Stimulated activated CD4-positive, alpha-beta T cell treated with anti-CD3 and anti-CD28 coated beads, Interleukin-4, amount 100 ng/mL, for 1 hour (primary cell): ENCODE results near the gene GYG2.
"Not testable (repeated sequence)": the region's sequence is repeated elsewhere in the genome, so short reads cannot be mapped to it uniquely, and the experiment has no call there.

Source experiments
- DNase-seq: peaks from one replicate; pipeline ENCODE4 v3.0.0-alpha.2; 2020

The GYG2 gene

DNA sequence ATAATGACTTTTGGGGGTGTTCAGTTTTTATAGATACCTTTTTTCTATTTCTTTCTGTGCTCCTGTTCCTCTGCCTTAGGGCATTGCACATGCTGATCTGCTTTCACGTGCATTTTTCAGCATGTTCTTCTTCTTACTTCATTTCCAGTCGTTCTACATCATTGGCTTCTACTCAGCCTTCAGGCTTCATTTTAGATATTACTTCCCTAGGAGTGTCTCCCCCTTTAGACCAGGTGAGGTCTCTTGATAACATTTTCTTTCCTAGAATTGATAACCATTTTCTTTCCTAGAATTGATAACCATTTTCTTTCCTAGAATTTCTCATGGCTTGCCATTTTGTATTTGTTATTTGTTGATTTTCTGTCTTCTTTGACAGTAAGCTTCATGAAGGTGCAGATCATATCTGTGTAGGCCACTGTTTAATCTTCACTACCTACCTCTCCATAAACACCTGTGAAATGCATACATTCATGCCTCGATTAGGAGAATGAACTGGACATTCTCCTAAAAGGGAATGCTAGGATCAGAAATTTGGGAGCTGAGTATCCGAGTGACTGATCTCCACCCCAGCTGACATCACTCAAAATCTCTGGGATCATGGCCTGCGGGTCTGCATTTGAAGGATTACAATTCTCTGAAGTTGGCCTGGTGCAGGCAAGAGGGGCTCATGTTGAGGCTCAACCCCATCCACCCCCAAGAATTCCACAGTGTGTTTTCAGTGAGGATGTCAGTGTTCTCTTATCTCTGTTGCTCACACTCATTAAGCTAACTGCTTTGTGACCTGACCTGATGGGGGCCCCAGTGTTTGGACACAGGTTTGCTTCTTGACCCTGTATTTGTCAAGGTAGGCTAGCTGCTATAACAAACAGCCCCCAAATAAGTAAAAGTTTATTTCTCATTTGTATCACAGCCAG is 45.7 kb downstream of the GYG2 start:
- DNase-seq, result no peak

DNA sequence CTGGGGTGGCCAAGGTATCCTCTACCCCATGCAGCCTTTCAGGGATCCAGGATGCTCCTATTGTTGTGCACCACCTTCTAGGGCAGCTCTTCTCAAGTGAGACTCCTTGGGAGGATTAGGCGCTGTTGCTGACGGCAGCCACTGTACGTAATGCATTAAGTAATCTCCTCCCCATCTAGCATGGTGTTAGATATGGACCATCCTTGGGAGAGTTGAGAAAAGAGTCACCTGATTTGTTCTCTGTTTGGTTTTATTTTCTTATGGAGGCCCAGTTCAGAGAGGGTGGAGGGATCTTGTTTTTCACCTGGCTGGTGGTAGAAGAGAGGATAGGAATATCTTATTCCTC is 46.4 kb downstream of the GYG2 start:
- DNase-seq, result no peak

DNA sequence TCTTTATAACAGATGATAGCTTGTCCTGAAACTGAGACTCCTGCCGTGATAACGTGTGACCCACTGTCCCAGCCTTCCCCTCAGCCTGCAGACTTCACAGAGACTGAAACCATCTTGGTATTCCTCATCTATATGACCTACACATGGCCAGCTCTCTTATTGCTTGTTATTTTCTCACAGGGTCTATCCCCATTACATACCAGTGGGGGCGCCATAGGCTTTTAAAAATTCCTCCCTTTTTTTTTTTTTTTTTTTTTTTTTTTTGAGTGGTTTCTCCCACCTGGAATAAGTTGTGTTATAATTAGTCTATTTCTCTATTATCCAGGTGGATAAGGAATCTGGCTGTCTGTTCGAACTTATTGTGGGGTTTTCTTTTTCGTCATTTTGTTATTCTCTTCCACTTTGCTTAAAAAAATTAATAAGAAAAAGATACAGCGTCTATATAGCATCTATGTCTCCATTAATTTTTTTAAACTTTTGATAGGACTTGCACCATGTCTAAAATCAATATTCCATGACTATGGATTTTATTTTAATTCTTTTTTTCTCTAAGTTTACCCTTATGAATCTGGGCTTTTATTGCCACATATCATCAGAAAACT is 47.2 kb downstream of the GYG2 start:
- no peak for DNase-seq

DNA sequence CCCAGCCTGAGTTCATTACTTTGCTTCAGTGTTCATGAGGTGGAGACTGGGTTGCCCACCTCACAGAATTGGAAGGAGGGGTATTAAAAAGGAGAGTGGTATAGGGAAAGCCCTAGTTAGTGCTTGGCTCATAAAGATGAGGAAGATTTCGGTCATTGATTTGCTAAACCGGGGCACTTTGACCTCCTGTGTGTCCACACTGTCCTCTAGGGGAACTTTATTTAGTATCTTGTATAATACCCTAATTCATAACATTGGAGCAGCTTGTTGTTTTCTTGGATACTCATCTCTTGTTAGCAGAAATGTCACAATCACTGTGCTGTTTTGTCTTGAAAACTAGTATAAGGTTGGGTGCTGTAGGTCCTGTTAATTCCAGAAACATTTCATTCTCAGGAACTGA is 49.8 kb downstream of the GYG2 start:
- DNase-seq, result no peak

DNA sequence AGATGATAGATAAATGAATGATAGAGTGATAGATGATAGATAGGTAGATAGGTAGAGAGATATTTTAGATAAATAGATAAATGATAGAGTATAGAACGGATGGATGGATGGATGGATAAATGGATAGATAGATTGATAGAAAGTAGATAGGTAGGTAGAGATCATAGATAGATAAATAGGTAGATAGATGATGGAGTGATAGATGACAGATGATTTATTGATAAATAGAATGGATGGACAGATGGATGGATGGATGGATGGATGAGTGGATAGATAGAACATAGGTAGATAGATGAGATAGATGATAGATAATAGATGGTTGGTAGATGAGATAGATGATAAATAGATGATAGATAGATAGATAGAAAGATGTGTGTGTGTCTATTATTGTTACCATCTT is 50.9 kb downstream of the GYG2 start:
- DNase-seq, result no peak

DNA sequence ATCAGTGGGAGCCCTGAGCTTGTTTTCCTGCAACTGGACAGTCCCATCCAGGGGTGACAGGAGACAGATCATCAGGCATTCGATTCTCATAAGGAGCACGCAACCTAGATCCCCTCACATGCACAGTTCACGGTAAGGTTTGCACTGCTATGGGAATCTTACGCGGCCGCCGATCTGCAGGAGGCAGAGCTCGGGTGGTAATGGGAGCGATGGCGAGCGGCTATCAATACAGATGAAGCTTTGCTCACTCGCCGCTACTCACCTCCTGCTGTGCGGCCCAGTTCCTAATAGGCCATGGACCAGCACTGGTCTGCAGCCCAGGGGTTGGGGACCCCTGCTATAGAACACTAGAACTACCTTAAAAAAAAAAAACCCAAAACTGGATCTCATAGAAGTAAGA is 55.0 kb downstream of the GYG2 start:
- DNase-seq, result no peak

DNA sequence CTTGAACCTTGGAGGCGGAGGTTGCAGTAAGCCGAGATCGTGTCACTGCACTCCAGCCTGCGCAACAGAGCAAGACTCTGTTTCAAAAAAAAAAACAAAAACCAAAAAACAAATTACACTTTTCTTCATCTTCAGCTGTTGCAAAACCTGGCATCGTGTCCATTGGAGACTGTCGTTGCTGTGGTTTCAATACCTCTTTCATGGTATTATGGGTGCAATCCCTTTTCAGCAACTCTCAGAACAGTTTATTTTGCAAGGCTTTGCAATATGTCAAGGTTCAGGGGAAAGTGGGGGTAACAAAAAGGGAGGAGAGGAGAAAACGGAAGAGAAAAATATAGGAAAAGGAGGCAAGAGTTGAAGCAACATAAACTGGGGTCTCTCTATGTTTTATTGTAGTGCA is 59.6 kb downstream of the GYG2 start:
- DNase-seq, result no peak

DNA sequence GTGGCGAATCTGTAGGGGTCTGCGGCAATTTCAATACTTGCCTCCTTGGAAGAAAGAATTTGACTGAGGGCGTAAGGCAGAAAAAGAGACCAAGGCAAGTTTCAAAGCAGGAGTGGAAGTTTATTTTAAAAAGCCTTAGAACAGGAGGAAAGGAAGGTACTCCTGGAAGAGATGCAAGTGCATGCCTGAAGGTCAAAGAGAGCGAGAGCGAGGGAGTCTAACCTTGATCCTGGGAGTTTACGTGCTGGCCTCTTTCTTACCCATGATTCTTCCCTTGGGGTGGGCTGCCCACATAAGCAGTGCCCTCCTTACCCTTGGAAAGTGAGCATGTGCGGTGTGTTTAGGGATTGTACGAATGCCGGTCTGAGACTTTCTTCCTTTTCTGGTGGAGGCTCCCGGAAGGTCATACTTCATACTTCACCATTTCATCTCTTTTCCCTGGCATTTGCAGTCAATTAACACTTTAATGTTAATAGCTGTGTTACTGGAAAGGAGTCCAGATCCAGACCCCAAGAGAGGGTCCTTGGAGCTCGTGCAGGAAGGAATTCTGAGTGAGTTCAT is 60.4 kb downstream of the GYG2 start:
- DNase-seq, result no peak

DNA sequence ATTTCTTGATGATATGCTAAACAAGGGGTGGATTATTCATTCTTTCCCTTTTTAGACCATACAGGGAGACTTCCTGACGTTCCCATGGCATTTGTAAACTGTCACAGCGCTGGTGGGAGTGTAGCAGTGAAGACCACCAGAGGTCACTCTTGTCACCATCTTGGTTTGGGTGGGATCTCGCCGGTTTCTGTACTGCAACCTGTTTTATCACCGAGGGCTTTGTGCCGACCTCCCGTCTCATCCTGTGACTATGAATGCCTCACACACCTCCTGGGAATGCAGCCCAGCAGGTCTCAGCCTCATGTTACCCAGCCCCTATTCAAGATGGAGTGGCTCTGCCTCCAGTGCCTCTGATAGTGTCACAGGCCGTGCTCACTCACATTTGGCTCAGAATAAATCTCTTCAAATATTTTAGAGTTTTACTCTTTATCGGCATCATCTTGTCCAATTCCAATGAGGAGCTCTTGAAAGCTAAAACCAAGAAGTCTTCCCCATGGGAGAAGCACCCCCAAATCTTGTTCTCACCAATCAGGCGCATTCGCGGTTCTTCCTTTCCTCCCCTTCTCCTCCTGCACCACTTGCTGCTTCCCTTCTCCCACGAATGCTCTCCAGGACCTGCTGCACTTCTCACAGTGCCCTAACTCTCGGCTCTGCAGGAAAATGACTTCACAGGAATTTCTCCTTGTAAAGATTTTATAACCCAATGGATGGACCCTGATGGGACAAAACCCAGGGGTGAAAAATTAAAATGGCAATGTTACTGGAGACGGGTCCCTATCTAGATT is 61.2 kb downstream of the GYG2 start:
- not testable (repeated sequence) for DNase-seq

DNA sequence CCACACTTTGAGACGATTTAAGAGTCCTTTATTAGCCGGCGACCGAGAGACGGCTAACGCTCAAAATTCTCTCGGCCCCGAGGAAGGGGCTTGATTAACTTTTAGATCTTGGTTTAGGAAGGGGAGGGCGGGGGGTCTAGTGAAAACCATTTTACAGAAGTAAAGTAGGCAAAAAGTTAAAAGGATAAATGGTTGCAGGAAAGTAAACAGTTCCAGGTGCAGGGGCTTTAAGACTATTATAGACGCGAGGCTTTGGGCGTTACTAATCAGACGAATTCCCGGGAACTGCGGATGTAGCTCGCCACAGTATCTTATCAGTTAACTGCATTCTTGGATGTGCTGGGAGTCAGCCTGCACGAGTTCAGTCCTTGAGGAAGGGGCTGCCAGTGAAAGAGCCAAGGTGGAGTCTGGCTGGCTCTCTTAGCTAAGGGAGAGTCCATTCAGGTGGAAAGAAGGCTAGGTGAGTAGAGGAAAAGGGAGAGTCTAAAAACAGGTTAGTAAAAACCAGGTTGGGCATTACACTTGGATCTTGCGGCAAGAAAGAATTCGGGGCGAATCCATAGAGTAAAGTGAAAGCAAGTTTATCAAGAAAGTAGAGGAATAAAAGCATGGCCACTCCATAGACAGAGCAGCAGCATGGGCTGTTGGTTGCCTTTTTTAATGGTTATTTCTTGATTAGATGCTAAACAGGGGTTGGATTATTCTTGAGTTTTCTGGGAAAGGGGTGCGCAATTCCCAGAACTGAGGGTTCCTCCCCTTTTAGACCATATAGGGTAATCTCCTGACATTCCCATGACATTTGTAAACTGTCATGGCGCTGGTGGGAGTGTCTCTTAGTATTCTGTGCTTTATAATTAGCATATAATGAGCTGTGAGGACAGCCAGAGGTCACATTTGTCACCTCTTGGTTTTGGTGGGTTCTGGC is 62.1 kb downstream of the GYG2 start:
- DNase-seq, result not testable (repeated sequence)

DNA sequence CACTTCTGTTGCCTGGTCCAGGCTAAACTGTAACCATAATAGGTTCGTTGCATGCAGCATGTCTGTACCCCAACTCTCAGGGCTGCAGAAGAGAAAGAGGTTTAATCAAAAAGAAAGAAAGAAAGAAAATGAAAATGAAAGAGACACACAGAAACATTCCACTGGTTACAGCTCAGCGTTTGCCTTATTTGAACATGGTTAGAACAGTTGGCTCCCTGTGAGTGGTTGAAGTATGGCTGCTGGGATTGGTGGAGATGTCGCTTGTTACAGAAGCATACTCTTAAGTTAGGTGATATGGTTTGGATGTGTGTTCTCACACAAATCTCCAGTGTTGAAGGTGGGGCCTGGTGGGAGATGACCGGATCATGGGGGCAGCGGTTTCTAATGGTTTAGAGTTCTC is 64.1 kb downstream of the GYG2 start:
- no peak for DNase-seq

DNA sequence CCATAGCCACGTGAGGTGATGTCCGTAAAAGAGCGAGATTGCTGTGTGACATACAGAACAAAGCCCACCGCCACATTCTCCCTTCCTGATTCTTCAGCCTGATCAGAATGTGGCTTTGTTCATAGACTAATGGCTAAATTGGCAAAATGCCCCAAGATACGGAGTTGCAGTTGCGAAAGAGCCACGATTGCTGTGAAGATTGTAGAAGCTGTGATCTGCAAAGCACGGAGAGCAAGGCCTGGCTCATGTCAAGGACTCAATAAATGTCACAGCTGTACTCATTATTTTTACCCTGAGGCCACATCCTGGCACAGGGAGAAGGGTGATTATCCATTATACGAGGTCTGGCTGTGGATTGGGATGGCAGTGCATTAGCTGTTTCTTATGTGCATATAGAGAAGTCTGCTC is 66.2 kb downstream of the GYG2 start:
- no peak for DNase-seq

DNA sequence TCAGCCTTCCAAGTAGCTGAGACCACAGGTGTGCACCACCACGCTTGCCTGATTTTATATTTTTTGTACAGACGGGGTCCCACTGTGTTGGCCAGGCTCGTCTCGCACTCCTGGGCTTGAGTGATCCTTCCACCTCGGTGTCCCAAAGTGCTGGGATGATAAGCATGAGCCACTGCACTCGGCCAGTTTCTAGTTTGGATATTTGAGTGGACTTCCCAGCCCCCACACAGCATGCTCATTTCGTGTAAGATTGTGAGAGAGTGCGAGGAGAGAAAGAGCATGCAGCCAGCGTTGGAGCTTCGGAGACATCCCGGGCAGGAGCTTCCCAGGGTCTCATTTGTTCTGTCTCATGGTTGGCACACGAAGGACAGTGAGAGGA is 68.6 kb downstream of the GYG2 start:
- DNase-seq, result no peak

DNA sequence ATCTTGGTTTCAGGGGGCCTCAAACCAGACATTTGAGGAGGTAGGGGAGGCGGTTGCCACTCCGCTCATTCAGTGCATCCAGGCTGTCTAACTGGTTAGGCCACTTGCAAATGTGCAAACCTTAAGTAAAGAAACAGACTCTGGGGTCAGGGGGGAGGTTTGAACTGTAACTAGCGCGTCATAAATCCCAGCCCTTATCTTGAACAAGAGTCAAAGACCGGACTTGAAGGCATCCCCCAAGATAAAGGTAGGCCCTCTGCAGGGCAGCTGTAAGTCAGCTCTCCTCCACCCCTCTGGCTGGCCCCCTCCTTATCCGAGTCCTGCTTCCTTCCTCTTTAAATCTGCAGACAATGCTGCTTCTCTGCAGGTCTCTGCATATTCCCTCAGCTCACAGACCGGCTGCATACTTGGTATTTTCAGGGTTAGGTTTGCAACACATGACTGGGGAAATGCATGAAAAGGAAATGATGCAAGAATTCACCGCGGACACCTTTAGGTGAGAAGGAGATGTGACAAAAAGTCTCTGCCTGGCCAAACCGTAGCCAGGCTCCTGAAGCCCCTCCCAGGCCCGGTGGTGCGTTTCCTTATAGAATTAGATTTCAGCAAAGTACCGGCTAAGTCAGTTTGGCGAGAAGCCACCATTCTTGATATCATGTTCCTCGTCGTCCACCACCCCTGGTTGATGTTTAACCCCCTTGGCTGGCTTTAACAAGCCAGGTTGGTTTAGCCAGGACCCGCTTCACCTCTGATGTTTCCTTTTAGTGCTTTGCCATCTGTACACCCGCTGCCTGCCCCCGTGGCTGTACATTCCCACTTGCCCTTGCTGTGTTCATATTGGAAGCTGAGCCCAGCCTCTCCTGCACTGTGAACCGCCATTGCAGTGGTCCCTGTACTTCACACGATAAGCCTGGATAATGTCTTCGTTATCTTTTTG is 69.2 kb downstream of the GYG2 start:
- not testable (repeated sequence) for DNase-seq

DNA sequence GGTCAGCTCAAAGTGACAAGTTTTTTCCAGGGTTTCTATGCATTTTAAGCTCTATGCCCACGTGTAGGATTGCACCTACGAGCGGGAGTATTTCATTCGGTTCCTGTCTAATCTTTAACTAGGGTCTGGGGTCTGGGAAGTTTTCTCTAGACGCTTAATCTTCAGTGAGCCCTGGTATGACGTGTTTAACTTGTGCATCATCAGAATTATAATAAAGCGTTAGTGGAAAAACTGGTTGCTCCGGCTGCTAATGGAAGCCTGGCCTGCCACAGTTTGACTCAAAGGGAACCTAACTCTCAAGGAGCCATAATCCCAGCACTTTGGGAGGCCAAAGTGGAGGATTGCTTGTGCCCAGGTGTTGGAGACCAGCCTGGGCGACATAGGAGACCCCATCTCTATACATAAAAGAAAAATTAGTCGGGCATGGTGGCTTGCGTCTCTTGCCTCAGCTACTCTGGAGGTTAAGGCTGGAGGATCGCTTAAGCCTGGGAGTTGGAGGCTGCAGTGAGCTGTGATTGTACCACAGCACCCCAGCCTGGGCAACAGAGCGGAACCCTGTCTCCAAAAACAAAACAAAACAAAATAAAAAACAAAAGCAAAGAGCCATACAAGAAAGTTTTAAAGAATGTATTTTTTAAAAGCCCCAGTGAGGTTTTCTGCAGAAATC is 70.2 kb downstream of the GYG2 start:
- DNase-seq, result no peak

DNA sequence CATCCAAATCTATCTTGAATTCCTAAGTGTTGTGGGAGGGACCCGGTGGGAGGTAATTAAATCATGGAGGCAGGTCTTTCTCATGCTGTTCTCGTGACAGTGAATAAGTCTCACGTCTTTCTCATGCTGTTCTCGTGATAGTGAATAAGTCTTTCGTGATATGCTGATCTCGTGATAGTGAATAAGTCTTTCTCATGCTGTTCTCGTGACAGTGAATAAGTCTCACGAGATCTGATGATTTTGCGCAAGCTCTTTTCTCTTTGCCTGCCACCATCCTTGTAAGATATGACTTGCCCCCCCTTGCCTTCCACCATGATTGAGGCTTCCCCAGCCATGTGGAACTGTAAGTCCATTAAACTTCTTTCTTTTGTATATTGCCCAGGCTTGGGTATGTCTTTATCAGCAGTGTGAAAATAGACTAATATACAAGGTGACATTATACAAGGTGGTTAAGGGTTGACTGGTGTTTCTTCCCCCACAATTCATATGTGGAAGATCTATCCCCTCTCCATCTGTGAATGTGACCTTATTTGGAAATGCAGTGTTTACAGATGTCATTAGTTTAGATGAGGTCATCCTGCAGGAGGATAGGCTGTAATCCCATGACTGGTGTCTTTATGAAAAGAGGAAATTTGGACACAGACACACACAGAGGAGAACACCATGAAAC is 72.8 kb downstream of the GYG2 start:
- no peak for DNase-seq

DNA sequence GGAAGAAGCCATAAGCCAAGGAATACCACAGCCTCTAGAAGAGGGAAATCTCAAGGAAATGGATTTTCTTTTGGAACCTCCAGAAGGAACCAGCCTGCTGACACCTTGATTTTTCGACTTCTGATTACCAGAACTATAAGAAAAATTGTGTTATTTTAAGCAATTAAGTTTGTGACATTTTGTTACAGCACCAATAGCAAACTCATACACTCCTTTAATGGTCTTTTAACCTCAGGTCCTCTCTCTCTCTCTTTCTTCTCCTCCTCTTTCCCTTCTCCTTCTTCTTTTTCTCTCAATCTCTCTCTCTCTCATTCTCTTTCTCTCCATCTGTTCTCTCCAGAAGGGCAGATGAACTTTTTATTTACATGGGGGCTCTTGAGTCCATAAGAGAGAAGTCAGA is 74.1 kb downstream of the GYG2 start:
- DNase-seq, result no peak

DNA sequence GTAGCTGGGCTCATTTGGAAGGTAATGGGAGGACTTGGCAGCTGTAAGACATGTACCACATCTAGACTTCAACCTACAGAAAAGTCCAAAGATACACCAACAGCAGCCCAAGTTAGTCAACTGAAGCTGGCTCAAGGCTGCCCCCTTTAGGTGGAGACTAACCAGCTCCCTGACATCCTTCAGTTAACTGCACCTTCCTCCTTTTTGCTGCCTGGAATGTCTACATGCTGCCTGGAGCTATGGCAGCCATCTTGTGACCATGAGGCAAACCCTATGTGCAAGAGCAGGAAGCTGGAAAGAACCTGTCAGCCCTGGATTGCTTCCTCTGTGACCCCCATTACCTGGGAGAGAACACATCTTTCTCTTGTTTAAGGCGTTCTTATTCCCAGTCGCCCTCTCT is 74.6 kb downstream of the GYG2 start:
- DNase-seq, result no peak

DNA sequence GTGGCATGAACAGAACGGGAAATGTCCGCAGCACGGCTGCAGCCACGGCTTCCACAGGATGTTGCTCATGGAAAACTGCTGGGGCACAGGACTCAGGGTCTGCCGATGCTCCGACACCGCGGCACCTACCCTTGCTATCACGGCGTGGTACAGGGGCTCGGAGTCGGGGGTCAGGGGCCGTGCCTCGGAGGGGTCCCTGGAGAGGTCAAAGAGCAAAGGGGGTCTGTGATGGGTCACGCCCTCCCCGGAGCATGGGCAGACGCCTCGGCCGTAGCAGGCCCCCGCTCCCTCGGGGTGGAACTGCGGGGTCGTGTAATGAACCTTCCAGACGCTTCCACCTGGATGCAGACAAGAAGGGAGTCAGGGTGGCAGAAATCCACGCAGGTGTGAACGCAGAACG is 78.6 kb downstream of the GYG2 start:
- DNase-seq, result no peak

DNA sequence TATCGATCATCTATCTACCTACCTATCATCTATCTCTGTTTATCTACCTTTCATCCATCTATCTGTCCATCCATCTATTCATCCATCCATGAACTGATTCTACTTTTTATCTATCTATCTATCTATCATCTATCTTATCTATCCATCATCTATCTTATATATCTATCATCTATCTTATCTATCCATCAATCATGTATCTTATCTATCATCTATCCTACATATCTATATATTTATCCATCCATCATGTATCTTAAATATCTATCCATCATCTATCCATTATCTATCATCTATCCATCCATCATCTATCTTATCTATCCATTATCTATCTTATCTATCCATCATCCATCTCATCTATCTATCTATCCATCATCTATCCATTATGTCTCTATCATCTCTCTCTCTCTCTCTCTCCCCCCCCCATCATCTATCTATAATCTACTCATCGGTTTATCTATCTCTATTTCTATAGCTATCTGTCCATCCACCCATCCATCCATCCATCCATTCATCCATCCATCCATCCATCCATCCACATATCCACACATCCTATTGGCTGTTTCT is 79.5 kb downstream of the GYG2 start:
- no peak for DNase-seq
